ENCODE results near the gene RTL10. TPM values are rescaled to one million over a fixed set of nuclear protein-coding genes. Genes with fewer than 3 reads are reported as not detected.
"Not testable (repeated sequence)": the region's sequence is repeated elsewhere in the genome, so short reads cannot be mapped to it uniquely, and the experiment has no call there.

RTL10 gene
- total and polyA plus RNA-seq, 2 of the 8 experiments (the other 6 are each of a cell fraction or from before 2014, with no cell fraction given), result 11.5 to 18.8 TPM

- TF ChIP-seq CHD1 (IDR thresholded peaks at IDR 0.05; ENCODE audit: low read depth, low read length), result no peak
Observed at GRCh38 chr22:19832476-19833108, 22.1 kb downstream of the RTL10 start (continued).

- H2AK5ac ChIP-seq (ENCODE audit: low read depth, low read length); H2BK20ac ChIP-seq (ENCODE audit: low read length); H3K18ac ChIP-seq (ENCODE audit: extremely low read depth, low read length); H2AFZ ChIP-seq (ENCODE audit: low read length); H3K27me3 ChIP-seq (replicated peaks in 1 of 4; ENCODE audit: control insufficient read depth in 3 of 4, extremely low read depth in 1 of 4, insufficient read depth in 3 of 4, low read length in 3 of 4); H4K20me1 ChIP-seq (replicated peaks in 1 of 2; ENCODE audit: control insufficient read depth in 1 of 2, insufficient read depth in 2 of 2, low read length in 2 of 2); H3K14ac ChIP-seq (ENCODE audit: insufficient read length); H2BK15ac ChIP-seq (ENCODE audit: low read length); H3K9ac ChIP-seq (replicated peaks in 1 of 4; ENCODE audit: extremely low read depth in 1 of 4, low read depth in 3 of 4, low read length in 3 of 4); H3K4me2 ChIP-seq (ENCODE audit: insufficient read depth in 1 of 2, low read depth in 2 of 2, low read length in 2 of 2); H3K79me1 ChIP-seq (ENCODE audit: low read depth, low read length); H3K4me1 ChIP-seq (replicated peaks in 1 of 4; ENCODE audit: control insufficient read depth in 3 of 4, insufficient read depth in 4 of 4, low read length in 3 of 4); H3K23me2 ChIP-seq (ENCODE audit: low read depth, low read length); H4K5ac ChIP-seq (ENCODE audit: insufficient read length, low read depth, low read length); FAIRE-seq; H3K4me3 ChIP-seq (ENCODE audit: extremely low read depth in 1 of 4, insufficient read depth in 2 of 4, low read depth in 3 of 4, low read length in 4 of 4); H4K91ac ChIP-seq (replicated peaks; ENCODE audit: insufficient read length, low read length); H3K4ac ChIP-seq (replicated peaks; ENCODE audit: insufficient read length, low read depth, low read length); H2BK120ac ChIP-seq (replicated peaks; ENCODE audit: low read depth, low read length); H4K8ac ChIP-seq (ENCODE audit: extremely low read depth, insufficient read depth, low read length); H2BK5ac ChIP-seq (ENCODE audit: low read depth, low read length); H3K79me2 ChIP-seq (ENCODE audit: control insufficient read depth in 1 of 2, insufficient read depth in 2 of 2, low read length in 2 of 2); H3K36me3 ChIP-seq (ENCODE audit: control insufficient read depth in 2 of 4, insufficient read depth in 4 of 4, low read length in 3 of 4); H3K9me3 ChIP-seq (ENCODE audit: insufficient read depth in 2 of 2, low read depth in 1 of 2, low read length in 1 of 2); H3K56ac ChIP-seq (replicated peaks; ENCODE audit: insufficient read length, low read depth, low read length); H3K27ac ChIP-seq (ENCODE audit: low read depth, low read length); H3K23ac ChIP-seq (ENCODE audit: insufficient read length); H2BK12ac ChIP-seq (ENCODE audit: low read depth, low read length): not testable (repeated sequence)
- ChIA-PET POLR2A (ENCODE audit: partially characterized antibody) (interaction anchor here (0.8 to 2.1 kb wide), 4 partner anchors 10 to 19 kb away, joined by 3 to 7 read pairs (median 4); no protein-coding TSS in a partner anchor), CTCF (ENCODE audit: partially characterized antibody) (interaction anchor here (0.6 to 3.3 kb wide), 14 partner anchors 9 to 131 kb away, joined by 3 to 14 read pairs (median 4); no protein-coding TSS in a partner anchor)
- 65% methylated on average over 3 of the region's 3 CpGs; no CpG with 5 or more reads in 1 of the 2 experiments for WGBS, 2 experiments (ENCODE audit: extremely low coverage in 1 of 2, insufficient coverage in 1 of 2, insufficient read length in 1 of 2, insufficient replicate concordance in 2 of 2, low coverage in 1 of 2, low lambda C conversion rate in 2 of 2, missing lambda C conversion rate in 1 of 2)
- DNase-seq (ENCODE audit: low read depth in 1 of 2, low spot score in 2 of 2), result peak in 1 of 2 experiments; percentile 30
Observed at GRCh38 chr22:19831979-19832378, 22.7 kb downstream of the RTL10 start.
